ENCODE measurements around the gene KIF2B. TPM values are rescaled to one million over a fixed set of nuclear protein-coding genes. Genes with fewer than 3 reads are reported as not detected.

KIF2B gene
- total RNA-seq, 1 experiment from 2014 or later: not detected

GRCh38 chr17:53807286-53807685 is 15.4 kb upstream of the KIF2B start:
- Mint-ChIP-seq H3K4me1 (no peaks in the 10 kb centered on the region), H3K36me3 (ENCODE audit: insufficient read depth in 1 of 3, low read depth in 3 of 3) (peaks cover 0 to 2% (median 2%) of the 10 kb centered on the region in 3 experiments; a peak in 2 of 7 replicates), H3K4me3 (no peak overlapping the region), H3K27ac (no peak overlapping the region), H3K9me3 (no peaks in the 10 kb centered on the region; a peak in 1 of 5 replicates), H3K27me3 (ENCODE audit: low read depth) (no peaks in the 10 kb centered on the region)
- Histone ChIP-seq H3K4ac (ENCODE audit: low read depth, low read length) (no peak overlapping the region), H3K23ac (ENCODE audit: insufficient read length, low read depth, low read length) (no peak overlapping the region), H3K56ac (ENCODE audit: insufficient read length, low read depth, low read length) (no peak overlapping the region), H3K4me1 (ENCODE audit: insufficient read depth, low read length) (no peaks in the 10 kb centered on the region), H3K4me2 (ENCODE audit: insufficient read depth, insufficient read length, low read length) (no peak overlapping the region), H4K8ac (replicated peaks; ENCODE audit: insufficient read length, low read depth, low read length) (no peak overlapping the region), H3T11ph (ENCODE audit: low read length) (no peak overlapping the region), H2BK120ac (ENCODE audit: low read depth, low read length, poor library complexity, severe bottlenecking) (no peak overlapping the region), H3K23me2 (ENCODE audit: insufficient read length, low read depth, low read length, poor library complexity, severe bottlenecking) (no peaks in the 10 kb centered on the region), H2BK15ac (ENCODE audit: low read depth, low read length) (no peak overlapping the region), H3K27ac (ENCODE audit: insufficient read length, low read depth, low read length) (no peak overlapping the region), H2BK5ac (ENCODE audit: insufficient read length, low read length) (no peak overlapping the region), H4K91ac (ENCODE audit: insufficient read length, low read depth, low read length) (no peak overlapping the region), H2AK5ac (ENCODE audit: insufficient read length, low read length) (no peak overlapping the region), H3K9me3 (ENCODE audit: control insufficient read depth, low read depth, low read length) (no peaks in the 10 kb centered on the region), H3K27me3 (ENCODE audit: insufficient read depth, low read length) (no peaks in the 10 kb centered on the region), H2BK12ac (ENCODE audit: insufficient read length, low read depth, low read length) (no peak overlapping the region), H3K79me2 (ENCODE audit: insufficient read depth, low read length) (no peaks in the 10 kb centered on the region), H2AFZ (ENCODE audit: low read length) (no peak overlapping the region), H3K14ac (ENCODE audit: insufficient read depth, low read length) (no peak overlapping the region), H2BK20ac (ENCODE audit: low read depth, low read length, poor library complexity, severe bottlenecking) (no peak overlapping the region), H4K5ac (ENCODE audit: insufficient read length, low read depth, low read length) (no peak overlapping the region), H3K18ac (ENCODE audit: insufficient read length, low read depth, low read length) (no peak overlapping the region), H4K20me1 (ENCODE audit: control insufficient read depth, insufficient read depth, insufficient read length) (no peaks in the 10 kb centered on the region), H3K79me1 (ENCODE audit: insufficient read depth, low read depth, low read length, poor library complexity, severe bottlenecking) (no peaks in the 10 kb centered on the region), H3K9ac (ENCODE audit: extremely low read depth, insufficient read length, low read length) (no peak overlapping the region)
- WGBS (ENCODE audit: extremely low coverage, insufficient read length, low lambda C conversion rate): no CpG with 5 or more reads among the region's 6 CpGs
- TF ChIP-seq, protein P1, sequence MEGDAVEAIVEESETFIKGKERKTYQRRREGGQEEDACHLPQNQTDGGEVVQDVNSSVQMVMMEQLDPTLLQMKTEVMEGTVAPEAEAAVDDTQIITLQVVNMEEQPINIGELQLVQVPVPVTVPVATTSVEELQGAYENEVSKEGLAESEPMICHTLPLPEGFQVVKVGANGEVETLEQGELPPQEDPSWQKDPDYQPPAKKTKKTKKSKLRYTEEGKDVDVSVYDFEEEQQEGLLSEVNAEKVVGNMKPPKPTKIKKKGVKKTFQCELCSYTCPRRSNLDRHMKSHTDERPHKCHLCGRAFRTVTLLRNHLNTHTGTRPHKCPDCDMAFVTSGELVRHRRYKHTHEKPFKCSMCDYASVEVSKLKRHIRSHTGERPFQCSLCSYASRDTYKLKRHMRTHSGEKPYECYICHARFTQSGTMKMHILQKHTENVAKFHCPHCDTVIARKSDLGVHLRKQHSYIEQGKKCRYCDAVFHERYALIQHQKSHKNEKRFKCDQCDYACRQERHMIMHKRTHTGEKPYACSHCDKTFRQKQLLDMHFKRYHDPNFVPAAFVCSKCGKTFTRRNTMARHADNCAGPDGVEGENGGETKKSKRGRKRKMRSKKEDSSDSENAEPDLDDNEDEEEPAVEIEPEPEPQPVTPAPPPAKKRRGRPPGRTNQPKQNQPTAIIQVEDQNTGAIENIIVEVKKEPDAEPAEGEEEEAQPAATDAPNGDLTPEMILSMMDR (conservative IDR thresholded peaks at IDR 0.05): no peak
- no peak for DNase-seq
